ENCODE results near the gene NPHP4. TPM values are rescaled to one million over a fixed set of nuclear protein-coding genes. Genes with fewer than 3 reads are reported as not detected.

Gene NPHP4
- total and polyA plus RNA-seq, 10 of the 15 experiments (the other 5 are each of a cell fraction or from before 2014, with no cell fraction given): 0.16 to 10.5 (median 3.1) TPM

GRCh38 chr1:5977494-5978444, 14.5 kb downstream of the NPHP4 start (continued):
- TF ChIP-seq NKRF (conservative IDR thresholded peaks at IDR 0.05) (no peak), CBX3 (IDR thresholded peaks at IDR 0.05; ENCODE audit: borderline replicate concordance, low read depth) (no peak), ZSCAN29 (IDR thresholded peaks at IDR 0.05) (no peak), TAF1 (IDR thresholded peaks at IDR 0.05; ENCODE audit: borderline replicate concordance, low read depth, low read length) (no peak), PAX5 (IDR thresholded peaks at IDR 0.05; ENCODE audit: borderline replicate concordance, low read depth, low read length) (no peak), POU2F2 (IDR thresholded peaks at IDR 0.05; ENCODE audit: borderline replicate concordance, low read depth, low read length) (no peak), CREB1 (IDR thresholded peaks at IDR 0.05; ENCODE audit: low read depth) (no peak), ZNF207 (IDR thresholded peaks at IDR 0.05; ENCODE audit: borderline replicate concordance) (no peak), NFXL1 (IDR thresholded peaks at IDR 0.05; ENCODE audit: borderline replicate concordance) (no peak), USF1 (IDR thresholded peaks at IDR 0.05; ENCODE audit: borderline replicate concordance, extremely low read length, insufficient read depth, low read depth, low read length) (no peak), STAT3 (IDR thresholded peaks at IDR 0.05; ENCODE audit: low read depth, low read length) (no peak)

Measured in GM12878 (cell line).